Sciatic nerve (tissue), 2 donors: ENCODE data around the gene DENND2A. TPM values are rescaled to one million over a fixed set of nuclear protein-coding genes. Genes with fewer than 3 reads are reported as not detected.

Experiments
- ATAC-seq: fragments of 200-7000 bp; cut with Tn5 transposase; one replicate; pipeline ENCODE4 v1.9.1; 2020; ENCODE audit warnings: mild to moderate bottlenecking, moderate library complexity
- DNase-seq: peaks from one replicate; pipeline ENCODE4 v3.0.0-alpha.2; 2020; ENCODE audit warnings: low spot score
- intact Hi-C: fragments of 100-400 bp; cut with DNase I; formaldehyde crosslinking; loops from one replicate; pipeline ENCODE4 v1.14.2; 2022
- total RNA-seq: library from RNA; stranded (reverse); fragmentation: NEBNext Ultra II Directional; extraction: Animal tissue kit (Norgen Biotek cat#: 25700); gene quantifications from one replicate; pipeline ENCODE4 v1.2.1, GENCODE V29; 2021
- donor health status: DM: no; HTN: no; CAD: no.
- donor health status: DM: no; HTN: no; CAD: no.

Gene DENND2A
- total RNA-seq, 1 donor from 2014 or later: 37.6 TPM

- intact Hi-C loops: no loop called here
- ATAC-seq: no peak
- DNase-seq: no peak
These were observed 143.3 kb downstream of the DENND2A start for GRCh38 chr7:140497241-140497769.

- intact Hi-C loops: no loop called here
- no peak for DNase-seq
- no peak for ATAC-seq
These were observed 145.0 kb downstream of the DENND2A start for GRCh38 chr7:140495514-140496097.

GRCh38 chr7:140494867-140495266, 145.7 kb downstream of the DENND2A start:
- ATAC-seq: peak; percentile 39
- DNase-seq: no peak
- intact Hi-C loops: no loop called here

- intact Hi-C loops: no loop called here
- ATAC-seq (no peak), DNase-seq (no peak)
These were observed 151.6 kb downstream of the DENND2A start for GRCh38 chr7:140489026-140489359.

- intact Hi-C loops: no loop called here
- DNase-seq: no peak
- ATAC-seq: no peak
These were observed 154.9 kb downstream of the DENND2A start for GRCh38 chr7:140485500-140486265.

GRCh38 chr7:140484951-140485499, 155.6 kb downstream of the DENND2A start:
- intact Hi-C loops: no loop called here
- no peak for ATAC-seq

GRCh38 chr7:140484479-140484878, 156.1 kb downstream of the DENND2A start:
- DNase-seq: no peak
- intact Hi-C loops: no loop called here
- ATAC-seq: no peak

More at GRCh38 chr7:140484951-140485499, 155.6 kb downstream of the DENND2A start:
- DNase-seq: no peak

GRCh38 chr7:140479739-140480084, 160.9 kb downstream of the DENND2A start:
- intact Hi-C loops: no loop called here
- no peak for ATAC-seq

GRCh38 chr7:140479062-140479738, 161.4 kb downstream of the DENND2A start, which contains the start of gene MKRN1:
MKRN1 (minus strand) TSS chr7:140479505; CDS start chr7:140479344, 161 bp downstream.
- ATAC-seq (peak; percentile 98), DNase-seq (peak; percentile 94)
- intact Hi-C loops: no loop called here

More at GRCh38 chr7:140479739-140480084, 160.9 kb downstream of the DENND2A start:
- no peak for DNase-seq

- DNase-seq (peak; percentile 63), ATAC-seq (peak; percentile 19)
- intact Hi-C loops: no loop called here
These were observed 162.2 kb downstream of the DENND2A start for GRCh38 chr7:140478246-140479061.

- ATAC-seq (no peak), DNase-seq (no peak)
- intact Hi-C loops: no loop called here
These were observed 163.8 kb downstream of the DENND2A start for GRCh38 chr7:140476698-140477261.

GRCh38 chr7:140475747-140476333, 164.8 kb downstream of the DENND2A start:
- no peak for DNase-seq
- intact Hi-C loops: no loop called here
- ATAC-seq: no peak

Other genes starting within 250 kb of the DENND2A start
- gene SLC37A3, start 242.3 kb downstream of the DENND2A start, total RNA-seq: 56.7 TPM
- not detected for gene RAB19, start 236.8 kb downstream of the DENND2A start, total RNA-seq
- gene MKRN1, start 161.3 kb downstream of the DENND2A start, total RNA-seq: 113 TPM
- 13.9 TPM for gene ADCK2, start 32.1 kb upstream of the DENND2A start, total RNA-seq
- 119 TPM for gene NDUFB2, start 55.9 kb upstream of the DENND2A start, total RNA-seq